Colonic mucosa (tissue), 4 donors: ENCODE results near the gene AATF. TPM values are rescaled to one million over a fixed set of nuclear protein-coding genes. Genes with fewer than 3 reads are reported as not detected.

ENCODE experiments used
- DNase-seq: peaks from one replicate; pipeline ENCODE4 v3.0.0-alpha.2; 2020
- H3K27ac ChIP-seq: fragments of 200-600 bp; one replicate; pipeline ENCODE4 v1.8.0; 2021
- H3K27me3 ChIP-seq: fragments of 200-600 bp; one replicate; pipeline ENCODE4 v1.8.0; 2021
- H3K36me3 ChIP-seq: fragments of 200-600 bp; one replicate; pipeline ENCODE4 v1.8.0; 2021
- H3K4me1 ChIP-seq: fragments of 200-600 bp; one replicate; pipeline ENCODE4 v1.8.0; 2021; ENCODE audit warnings: mild to moderate bottlenecking
- H3K4me3 ChIP-seq: fragments of 200-600 bp; one replicate; pipeline ENCODE4 v1.8.0; 2021
- H3K9ac ChIP-seq, 2 donors: one replicate each; pipeline ENCODE4 v1.7.0; 2013; ENCODE audit warnings: control low read depth in 2 of 2, low read depth in 2 of 2, low read length in 2 of 2
- H3K9me3 ChIP-seq: fragments of 200-600 bp; one replicate; pipeline ENCODE4 v1.8.0; 2021
- intact Hi-C: fragments of 100-400 bp; cut with DNase I; formaldehyde crosslinking; loops from one replicate; pipeline ENCODE4 v1.14.1; 2022
- total RNA-seq, 2 donors: library from RNA; stranded (reverse); fragmentation: NEBNext Ultra II Directional in 1 of 2; extraction: Animal tissue kit (Norgen Biotek cat#: 25700) in 1 of 2; gene quantifications; one replicate each; pipeline ENCODE4 v1.2.1, GENCODE V29; 2021
- TF ChIP-seq, protein P1 (sequence below): fragments of 200-600 bp; IDR thresholded peaks from one replicate; pipeline ENCODE4 v1.8.0; 2022; ENCODE audit warnings: antibody characterized with exemption, mild to moderate bottlenecking
- donor health status: healthy.
- donor health status: DM: no; HTN: no; CAD: no.
- donor health status: DM: no; HTN: no; CAD: no.

Gene AATF
- total RNA-seq, 2 donors from 2014 or later = 30.0 to 54.8 TPM

DNA sequence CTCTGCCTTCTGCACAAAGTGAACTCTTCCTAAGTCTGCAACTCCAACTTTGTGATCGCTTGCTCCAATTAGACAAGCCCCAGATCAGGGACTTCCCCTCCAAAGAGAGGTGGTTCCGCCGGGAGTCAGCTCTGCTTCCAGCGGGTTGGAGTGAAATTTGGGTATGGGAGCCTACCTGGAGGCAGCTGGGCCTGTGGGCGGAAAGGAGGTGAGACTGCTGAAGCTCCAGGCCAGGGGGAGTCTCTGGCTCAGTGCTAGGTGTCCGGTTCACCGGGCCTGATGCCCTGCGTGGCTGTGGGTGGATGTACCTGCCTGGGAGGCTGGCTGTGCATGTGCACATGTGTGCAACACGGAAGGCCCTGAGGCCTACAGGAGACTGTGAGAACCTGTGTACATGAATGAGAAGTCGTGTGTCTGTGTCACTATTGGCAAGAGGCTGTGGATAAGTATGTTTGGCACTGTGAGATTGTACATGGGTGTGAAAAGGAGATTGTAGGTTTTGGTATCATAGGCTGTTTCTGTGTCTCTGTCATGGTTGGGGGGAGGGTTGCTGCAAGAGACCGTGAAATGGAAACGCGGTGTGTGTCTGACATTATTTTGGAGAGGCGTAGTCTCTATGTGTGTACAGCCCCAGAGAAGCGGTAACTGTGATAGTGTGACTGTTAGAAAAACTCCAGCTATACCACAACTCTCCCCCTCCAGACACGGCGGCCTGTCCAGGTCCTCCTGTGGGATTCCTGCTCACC is 7.3 kb upstream of the AATF start:
- peaks cover 22% of the 10 kb centered on the region for H3K4me1 ChIP-seq
- H3K4me3 ChIP-seq = no peak overlapping the region
- H3K27me3 ChIP-seq = peaks cover 100% of the 10 kb centered on the region
- no peak overlapping the region for H3K9ac ChIP-seq
- no peaks in the 10 kb centered on the region for H3K36me3 ChIP-seq
- intact Hi-C loops = no loop called here
- no peak overlapping the region for H3K27ac ChIP-seq
- no peak for DNase-seq
- TF ChIP-seq, protein P1, sequence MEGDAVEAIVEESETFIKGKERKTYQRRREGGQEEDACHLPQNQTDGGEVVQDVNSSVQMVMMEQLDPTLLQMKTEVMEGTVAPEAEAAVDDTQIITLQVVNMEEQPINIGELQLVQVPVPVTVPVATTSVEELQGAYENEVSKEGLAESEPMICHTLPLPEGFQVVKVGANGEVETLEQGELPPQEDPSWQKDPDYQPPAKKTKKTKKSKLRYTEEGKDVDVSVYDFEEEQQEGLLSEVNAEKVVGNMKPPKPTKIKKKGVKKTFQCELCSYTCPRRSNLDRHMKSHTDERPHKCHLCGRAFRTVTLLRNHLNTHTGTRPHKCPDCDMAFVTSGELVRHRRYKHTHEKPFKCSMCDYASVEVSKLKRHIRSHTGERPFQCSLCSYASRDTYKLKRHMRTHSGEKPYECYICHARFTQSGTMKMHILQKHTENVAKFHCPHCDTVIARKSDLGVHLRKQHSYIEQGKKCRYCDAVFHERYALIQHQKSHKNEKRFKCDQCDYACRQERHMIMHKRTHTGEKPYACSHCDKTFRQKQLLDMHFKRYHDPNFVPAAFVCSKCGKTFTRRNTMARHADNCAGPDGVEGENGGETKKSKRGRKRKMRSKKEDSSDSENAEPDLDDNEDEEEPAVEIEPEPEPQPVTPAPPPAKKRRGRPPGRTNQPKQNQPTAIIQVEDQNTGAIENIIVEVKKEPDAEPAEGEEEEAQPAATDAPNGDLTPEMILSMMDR = no peak
- no peaks in the 10 kb centered on the region for H3K9me3 ChIP-seq

DNA sequence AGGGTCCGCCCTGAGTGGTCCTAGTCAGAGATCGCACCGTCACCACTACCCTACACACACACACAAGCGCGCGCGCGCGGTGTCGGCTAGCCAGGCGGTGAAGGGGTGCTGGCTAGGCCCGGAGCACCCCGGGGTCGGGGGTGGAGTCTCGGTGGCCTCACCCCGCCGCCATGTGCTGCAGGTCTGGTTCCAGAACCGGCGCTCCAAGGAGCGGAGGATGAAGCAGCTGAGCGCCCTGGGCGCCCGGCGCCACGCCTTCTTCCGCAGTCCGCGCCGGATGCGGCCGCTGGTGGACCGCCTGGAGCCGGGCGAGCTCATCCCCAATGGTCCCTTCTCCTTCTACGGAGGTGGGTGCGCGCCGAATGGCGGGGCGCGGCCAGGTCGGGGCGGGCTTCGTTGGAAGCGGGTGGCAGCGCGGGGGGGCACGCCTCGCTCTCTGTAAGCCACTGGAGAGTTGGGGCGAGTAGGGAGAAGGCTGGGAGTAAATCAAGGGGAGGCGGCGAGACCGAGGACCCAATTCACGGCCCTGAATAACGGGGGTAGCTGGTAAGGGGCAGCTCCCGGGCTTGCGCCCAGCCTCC is 6.6 kb upstream of the AATF start:
- H3K27ac ChIP-seq = no peak overlapping the region
- intact Hi-C loops = no loop called here
- TF ChIP-seq, protein P1 = no peak
- H3K9me3 ChIP-seq = no peaks in the 10 kb centered on the region
- H3K4me3 ChIP-seq = no peak overlapping the region
- H3K27me3 ChIP-seq = peaks cover 95% of the 10 kb centered on the region
- peaks cover 15% of the 10 kb centered on the region for H3K4me1 ChIP-seq
- no peak overlapping the region for H3K9ac ChIP-seq
- no peak for DNase-seq
- H3K36me3 ChIP-seq = no peaks in the 10 kb centered on the region

DNA sequence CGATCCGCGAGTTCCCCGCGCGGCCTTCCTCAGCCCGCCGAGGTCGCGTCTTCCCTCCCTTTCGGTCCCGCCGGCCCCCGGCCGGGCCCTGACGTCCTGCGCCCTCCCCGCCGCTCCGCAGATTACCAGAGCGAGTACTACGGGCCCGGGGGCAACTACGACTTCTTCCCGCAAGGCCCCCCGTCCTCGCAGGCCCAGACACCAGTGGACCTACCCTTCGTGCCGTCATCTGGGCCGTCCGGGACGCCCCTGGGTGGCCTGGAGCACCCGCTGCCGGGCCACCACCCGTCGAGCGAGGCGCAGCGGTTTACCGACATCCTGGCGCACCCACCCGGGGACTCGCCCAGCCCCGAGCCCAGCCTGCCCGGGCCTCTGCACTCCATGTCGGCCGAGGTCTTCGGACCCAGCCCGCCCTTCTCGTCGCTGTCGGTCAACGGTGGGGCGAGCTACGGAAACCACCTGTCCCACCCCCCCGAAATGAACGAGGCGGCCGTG is 6.1 kb upstream of the AATF start:
- DNase-seq = no peak
- TF ChIP-seq, protein P1 = no peak
- intact Hi-C loops = no loop called here
- Histone ChIP-seq H3K36me3 (no peaks in the 10 kb centered on the region), H3K9me3 (no peaks in the 10 kb centered on the region), H3K4me1 (peaks cover 9% of the 10 kb centered on the region), H3K9ac (no peak overlapping the region), H3K4me3 (no peak overlapping the region), H3K27ac (no peak overlapping the region), H3K27me3 (peaks cover 89% of the 10 kb centered on the region)

DNA sequence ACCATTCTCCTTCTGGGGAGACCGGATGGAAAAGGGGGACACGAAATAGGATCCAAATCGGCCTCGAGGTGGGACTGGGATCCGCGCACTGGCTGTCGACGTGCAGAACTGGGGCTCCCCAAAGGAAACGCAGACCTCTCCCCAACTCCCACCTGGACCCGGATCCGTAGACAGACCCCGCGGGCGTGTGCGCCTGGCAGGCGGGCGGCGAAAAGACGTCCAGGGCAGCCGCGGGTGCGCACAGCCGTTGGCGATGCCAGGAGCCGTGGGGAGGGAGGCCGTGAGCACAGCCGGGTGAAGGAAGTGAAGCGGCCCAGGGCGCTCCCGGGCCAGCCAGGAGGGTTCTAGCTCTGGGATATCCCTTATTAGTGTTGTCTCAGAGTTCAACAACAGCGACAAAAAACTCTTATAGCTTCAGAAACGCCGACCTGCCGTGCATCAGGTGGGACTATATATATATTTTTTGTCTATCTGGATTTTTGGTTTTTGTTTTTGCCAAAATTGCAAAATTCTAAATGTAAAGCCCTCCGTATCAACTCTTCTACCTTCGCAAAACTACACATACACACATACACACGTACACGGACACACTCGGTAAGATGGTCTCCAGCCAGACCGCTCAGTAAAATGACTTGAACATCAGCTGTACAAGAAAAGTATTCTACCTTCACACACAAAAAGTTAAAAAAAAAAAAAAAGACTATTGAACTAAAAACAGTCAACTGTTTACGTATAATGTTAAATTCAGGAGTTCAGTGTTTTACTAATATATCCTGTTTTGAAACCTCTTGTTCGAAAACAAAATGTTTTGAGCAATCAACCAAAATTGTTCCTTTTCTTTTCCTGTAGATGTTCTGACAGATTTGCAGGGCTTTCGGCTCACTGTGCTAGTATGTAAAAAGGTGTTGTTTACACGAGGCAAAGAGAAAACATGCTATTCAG is 5.2 kb upstream of the AATF start:
- Histone ChIP-seq H3K4me3 (no peak overlapping the region), H3K9ac (no peak overlapping the region), H3K9me3 (no peaks in the 10 kb centered on the region), H3K36me3 (no peaks in the 10 kb centered on the region), H3K4me1 (peaks cover under 1% of the 10 kb centered on the region), H3K27ac (no peak overlapping the region), H3K27me3 (peaks cover 81% of the 10 kb centered on the region)
- TF ChIP-seq, protein P1 = no peak
- intact Hi-C loops = no loop called here
- no peak for DNase-seq

DNA sequence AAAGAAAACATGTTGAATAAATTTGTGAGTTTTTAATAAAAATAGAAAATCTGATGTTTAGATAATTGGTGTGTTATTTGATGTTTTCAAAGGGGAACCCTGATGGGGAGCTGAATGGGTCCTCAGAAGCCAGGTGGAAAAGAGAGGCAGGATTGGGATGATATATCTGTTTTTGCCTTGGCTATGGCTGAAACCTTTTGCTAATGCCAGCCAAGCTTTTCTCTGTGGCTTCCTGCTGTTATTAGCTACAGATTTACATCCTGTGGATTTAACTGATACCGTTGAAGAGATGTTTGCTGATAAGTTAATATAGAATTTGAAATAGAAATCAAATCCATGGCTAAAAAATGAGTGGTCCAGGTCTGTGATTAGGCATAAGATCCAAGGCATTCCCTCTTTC is 4.2 kb upstream of the AATF start:
- intact Hi-C loops = no loop called here
- H3K36me3 ChIP-seq = no peaks in the 10 kb centered on the region
- no peak overlapping the region for H3K4me3 ChIP-seq
- no peak overlapping the region for H3K9ac ChIP-seq
- no peak for DNase-seq
- no peaks in the 10 kb centered on the region for H3K4me1 ChIP-seq
- TF ChIP-seq, protein P1 = no peak
- H3K27ac ChIP-seq = no peak overlapping the region
- H3K27me3 ChIP-seq = peaks cover 70% of the 10 kb centered on the region
- no peaks in the 10 kb centered on the region for H3K9me3 ChIP-seq
